ENCODE data around the gene NADSYN1.

The NADSYN1 gene

GRCh38 chr11:71474141-71474770 is 21.3 kb downstream of the NADSYN1 start:
- no peak for DNase-seq (ENCODE audit: low read depth)

- no peak for DNase-seq (ENCODE audit: low read depth)
Measured at GRCh38 chr11:71474771-71475483, 21.9 kb downstream of the NADSYN1 start.

- no peak for DNase-seq (ENCODE audit: low read depth)
Measured at GRCh38 chr11:71476031-71476430, 23.0 kb downstream of the NADSYN1 start.

- no peak for DNase-seq (ENCODE audit: low read depth)
Measured at GRCh38 chr11:71476926-71477640, 24.1 kb downstream of the NADSYN1 start.

GRCh38 chr11:71477641-71478527 is 24.9 kb downstream of the NADSYN1 start:
- DNase-seq (ENCODE audit: low read depth), result no peak

GRCh38 chr11:71478528-71478840 is 25.5 kb downstream of the NADSYN1 start:
- no peak for DNase-seq (ENCODE audit: low read depth)

- no peak for DNase-seq (ENCODE audit: low read depth)
Measured at GRCh38 chr11:71481101-71481960, 28.3 kb downstream of the NADSYN1 start.

GRCh38 chr11:71482216-71482615 is 29.2 kb downstream of the NADSYN1 start:
- no peak for DNase-seq (ENCODE audit: low read depth)

- no peak for DNase-seq (ENCODE audit: low read depth)
Measured at GRCh38 chr11:71482746-71483364, 29.9 kb downstream of the NADSYN1 start.

- no peak for DNase-seq (ENCODE audit: low read depth)
Measured at GRCh38 chr11:71483692-71484091, 30.7 kb downstream of the NADSYN1 start.

GRCh38 chr11:71484248-71485062 is 31.5 kb downstream of the NADSYN1 start:
- no peak for DNase-seq (ENCODE audit: low read depth)

- no peak for DNase-seq (ENCODE audit: low read depth)
Measured at GRCh38 chr11:71485063-71485399, 32.0 kb downstream of the NADSYN1 start.

GRCh38 chr11:71485466-71485865 is 32.5 kb downstream of the NADSYN1 start:
- DNase-seq (ENCODE audit: low read depth), result no peak

GRCh38 chr11:71486320-71486719 is 33.3 kb downstream of the NADSYN1 start:
- DNase-seq (ENCODE audit: low read depth), result no peak

- DNase-seq (ENCODE audit: low read depth), result no peak
Measured at GRCh38 chr11:71488681-71489270, 35.8 kb downstream of the NADSYN1 start.

- no peak for DNase-seq (ENCODE audit: low read depth)
Measured at GRCh38 chr11:71489311-71490043, 36.5 kb downstream of the NADSYN1 start.

GRCh38 chr11:71490044-71490730 is 37.2 kb downstream of the NADSYN1 start:
- no peak for DNase-seq (ENCODE audit: low read depth)

GRCh38 chr11:71490731-71491390 is 37.9 kb downstream of the NADSYN1 start:
- DNase-seq (ENCODE audit: low read depth), result no peak

Measured in fibroblast of the conjunctiva (primary cell).